ENCODE results near the gene DUSP7.
A peak's percentile ranks its signal among the peaks of the same experiment; 100 is the strongest.

DUSP7 gene

DNA sequence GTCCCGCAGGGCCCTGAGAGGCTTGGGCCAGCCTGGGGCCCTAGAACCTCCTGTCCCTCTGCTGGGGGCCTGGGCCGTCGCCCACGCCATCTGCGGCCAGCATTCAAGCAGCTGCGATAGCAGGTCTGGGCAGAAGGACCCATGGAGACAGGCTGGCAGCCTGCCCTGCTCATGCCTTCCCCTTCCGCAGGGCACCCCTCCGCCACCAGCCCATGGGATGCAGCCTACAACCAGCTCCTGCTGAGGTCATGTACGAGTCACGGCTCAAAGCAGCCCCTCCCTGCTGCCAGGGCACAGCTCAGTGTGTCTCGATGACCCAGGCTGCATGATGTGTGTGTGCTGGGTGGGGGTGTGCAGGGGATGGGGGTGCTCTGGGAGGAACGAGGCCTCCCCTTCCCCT, 27.8 kb downstream of the DUSP7 start:
- Histone ChIP-seq H3K4me3 (no peak overlapping the region), H3K27ac (peak overlapping the region in 1 of 2 donors; percentile 28)
- DNase-seq (ENCODE audit: low spot score): no peak
- TF ChIP-seq, protein P1, sequence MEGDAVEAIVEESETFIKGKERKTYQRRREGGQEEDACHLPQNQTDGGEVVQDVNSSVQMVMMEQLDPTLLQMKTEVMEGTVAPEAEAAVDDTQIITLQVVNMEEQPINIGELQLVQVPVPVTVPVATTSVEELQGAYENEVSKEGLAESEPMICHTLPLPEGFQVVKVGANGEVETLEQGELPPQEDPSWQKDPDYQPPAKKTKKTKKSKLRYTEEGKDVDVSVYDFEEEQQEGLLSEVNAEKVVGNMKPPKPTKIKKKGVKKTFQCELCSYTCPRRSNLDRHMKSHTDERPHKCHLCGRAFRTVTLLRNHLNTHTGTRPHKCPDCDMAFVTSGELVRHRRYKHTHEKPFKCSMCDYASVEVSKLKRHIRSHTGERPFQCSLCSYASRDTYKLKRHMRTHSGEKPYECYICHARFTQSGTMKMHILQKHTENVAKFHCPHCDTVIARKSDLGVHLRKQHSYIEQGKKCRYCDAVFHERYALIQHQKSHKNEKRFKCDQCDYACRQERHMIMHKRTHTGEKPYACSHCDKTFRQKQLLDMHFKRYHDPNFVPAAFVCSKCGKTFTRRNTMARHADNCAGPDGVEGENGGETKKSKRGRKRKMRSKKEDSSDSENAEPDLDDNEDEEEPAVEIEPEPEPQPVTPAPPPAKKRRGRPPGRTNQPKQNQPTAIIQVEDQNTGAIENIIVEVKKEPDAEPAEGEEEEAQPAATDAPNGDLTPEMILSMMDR (IDR thresholded peaks at IDR 0.05): no peak

DNA sequence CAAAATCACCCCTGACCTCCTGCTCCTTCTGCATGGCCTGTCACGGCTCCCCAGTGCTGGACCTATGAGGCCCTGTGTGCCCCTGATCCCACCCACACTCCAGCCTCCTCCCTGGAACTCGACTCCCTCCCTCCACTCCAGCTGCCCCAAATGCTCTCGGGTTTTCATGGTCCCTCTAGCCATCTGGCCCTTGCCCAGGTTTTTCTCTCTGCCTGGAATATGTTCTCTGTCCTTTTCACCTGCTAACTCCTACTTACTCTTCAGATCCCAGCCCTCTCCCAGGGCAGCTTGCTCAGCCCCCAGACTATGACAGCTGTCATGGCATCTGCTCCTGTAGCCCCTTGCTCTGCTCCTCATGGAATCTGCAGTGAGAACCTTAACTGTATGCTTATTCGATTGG, 30.3 kb downstream of the DUSP7 start:
- no peak for DNase-seq (ENCODE audit: low spot score)

DNA sequence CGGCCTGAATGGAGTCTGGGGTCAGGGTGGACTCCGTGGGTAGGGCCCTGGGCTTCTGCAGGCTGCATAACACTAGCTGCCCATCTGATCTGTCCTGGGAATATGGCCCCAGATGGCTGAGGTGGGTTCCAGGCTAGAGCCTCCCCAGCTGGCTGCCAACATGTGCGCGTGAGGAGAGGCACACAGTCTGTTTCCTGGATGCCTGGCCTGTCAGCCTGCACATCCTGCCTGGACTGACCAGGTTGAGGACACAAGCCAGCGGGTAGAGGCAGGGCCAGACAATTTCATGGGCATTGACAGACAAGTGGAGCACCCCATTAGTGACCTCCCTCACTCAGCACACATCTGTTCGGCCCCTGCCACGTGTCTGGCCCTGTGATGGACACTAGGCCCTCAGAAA, 30.9 kb downstream of the DUSP7 start:
- no peak for DNase-seq (ENCODE audit: low spot score)
- H3K4me3 ChIP-seq: no peak overlapping the region
- peak overlapping the region in 1 of 2 donors; percentile 37 for H3K27ac ChIP-seq
- TF ChIP-seq, protein P1 (IDR thresholded peaks at IDR 0.05): no peak

More for the DNA sequence above, 30.3 kb downstream of the DUSP7 start:
- Histone ChIP-seq H3K4me3 (no peak overlapping the region), H3K27ac (peak overlapping the region in 1 of 2 donors; percentile 37)
- TF ChIP-seq, protein P1 (IDR thresholded peaks at IDR 0.05): no peak

DNA sequence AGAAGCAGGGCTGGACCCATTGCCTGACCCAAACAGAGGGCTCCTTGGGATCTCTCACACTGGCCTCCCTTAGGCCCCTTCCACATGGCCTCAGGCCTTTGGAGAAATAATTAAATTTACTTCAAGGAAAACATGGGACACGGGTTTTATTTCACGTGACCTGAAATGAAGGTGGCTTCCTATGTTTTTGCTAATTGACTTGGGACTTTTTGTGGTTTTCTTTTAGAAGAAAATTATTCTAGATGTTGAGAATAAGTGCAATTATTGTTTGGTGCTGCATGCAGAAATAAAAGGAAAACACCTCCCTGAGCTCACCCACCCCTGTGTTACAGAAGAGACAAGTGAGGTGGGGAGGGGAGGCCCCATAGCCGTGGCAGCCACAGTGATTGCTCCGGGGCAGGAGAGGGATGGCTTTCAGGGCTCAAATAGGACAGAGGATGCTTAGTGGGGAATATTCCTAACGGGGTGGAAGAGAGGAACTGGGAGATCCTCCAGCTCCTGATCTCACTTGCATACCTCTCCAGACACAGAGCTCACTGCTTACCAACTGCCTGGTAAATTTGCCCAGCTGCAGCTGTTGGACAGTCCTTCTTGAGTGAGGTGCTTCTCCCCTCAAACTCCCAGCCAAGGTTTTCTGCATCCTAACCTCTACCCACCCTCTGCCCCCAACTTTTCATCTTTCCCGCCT, 31.5 kb downstream of the DUSP7 start:
- no peak overlapping the region for H3K4me3 ChIP-seq
- H3K27ac ChIP-seq: peak overlapping the region in 1 of 2 donors; percentile 99
- DNase-seq (ENCODE audit: low spot score): no peak
- TF ChIP-seq, protein P1 (IDR thresholded peaks at IDR 0.05): no peak

DNA sequence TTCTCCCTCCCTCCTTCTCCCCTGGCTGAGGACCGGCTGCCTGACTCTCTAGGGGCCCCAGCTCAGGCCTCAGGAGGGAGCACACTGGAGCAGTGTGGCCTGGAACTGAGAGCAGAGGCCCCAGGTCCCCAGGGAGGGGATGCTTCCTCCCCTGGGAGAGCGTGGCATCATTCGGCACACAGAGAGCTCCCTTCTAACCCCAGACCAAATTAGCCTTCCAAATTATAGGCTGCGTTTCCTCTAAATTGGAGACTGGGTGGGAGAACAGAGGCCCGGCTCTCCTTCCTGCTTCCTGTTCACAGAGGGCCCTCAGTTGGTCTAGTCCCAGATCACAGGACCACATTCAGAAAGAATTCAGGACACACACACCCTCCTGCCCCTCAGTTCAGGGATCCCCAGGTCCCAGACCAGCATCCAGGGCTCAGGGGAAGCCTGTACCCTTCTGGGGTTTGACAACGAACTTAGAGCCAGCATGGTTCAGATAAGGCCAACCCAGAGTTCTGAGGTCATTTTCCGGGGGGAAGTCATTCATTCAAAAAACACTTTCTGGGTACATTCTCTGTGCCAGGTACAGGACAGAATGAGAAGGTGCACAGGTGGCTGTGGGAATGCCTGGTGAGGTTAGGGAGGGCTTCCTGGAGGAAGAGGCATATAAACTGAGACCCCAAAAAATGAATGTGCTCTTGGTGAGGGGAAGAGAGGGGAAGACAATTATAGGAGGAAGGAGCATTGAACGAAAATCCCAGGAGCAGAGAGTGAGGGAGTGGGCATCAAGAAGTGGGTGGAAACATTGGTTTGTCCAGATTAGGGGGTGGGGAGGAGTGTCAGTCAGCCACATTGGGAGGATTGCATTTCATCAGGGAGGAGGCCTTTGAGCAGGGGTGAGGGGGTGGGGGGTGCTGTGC, 32.3 kb downstream of the DUSP7 start:
- Histone ChIP-seq H3K4me3 (peak overlapping the region; percentile 44), H3K27ac (peak overlapping the region; percentile 89 to 99)
- no peak for DNase-seq (ENCODE audit: low spot score)
- TF ChIP-seq, protein P1 (IDR thresholded peaks at IDR 0.05): no peak

DNA sequence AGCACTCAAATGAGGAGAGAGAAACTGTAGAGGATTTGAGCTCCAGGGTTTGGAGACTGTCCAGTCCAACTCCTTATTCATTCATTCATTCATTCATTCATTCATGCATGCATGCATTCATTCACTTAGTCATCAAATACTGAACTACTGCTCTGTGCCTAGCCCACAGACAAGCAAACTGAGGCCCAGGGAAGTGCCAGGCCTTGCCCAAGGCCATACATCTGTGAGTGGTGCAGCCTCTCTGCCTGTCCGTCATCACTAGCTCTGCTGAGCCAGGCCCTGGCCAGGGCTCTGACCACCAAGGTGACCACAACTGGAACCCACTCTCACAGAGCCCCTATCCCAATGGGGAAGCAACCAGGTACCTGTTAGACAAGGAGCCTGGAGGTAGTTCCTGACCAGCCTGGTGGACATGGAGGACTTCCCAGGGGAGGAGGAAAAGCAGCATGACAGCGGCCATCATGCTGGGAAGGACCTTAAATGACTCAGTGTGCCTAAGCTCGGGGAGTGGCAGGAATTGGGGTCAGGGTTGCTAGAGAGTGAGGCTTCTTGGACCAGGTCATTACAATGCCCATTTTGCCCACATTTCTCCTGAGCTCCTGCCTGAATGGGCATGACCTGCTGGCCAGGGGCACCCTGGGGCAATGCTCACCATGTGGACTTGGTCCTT, 33.1 kb downstream of the DUSP7 start:
- TF ChIP-seq, protein P1 (IDR thresholded peaks at IDR 0.05): no peak
- Histone ChIP-seq H3K27ac (peak overlapping the region; percentile 89 to 99), H3K4me3 (peak overlapping the region; percentile 44)
- no peak for DNase-seq (ENCODE audit: low spot score)

Data from coronary artery (tissue), 2 donors.